Measurements from ENCODE around the gene FBXO47. TPM values are rescaled to one million over a fixed set of nuclear protein-coding genes. Genes with fewer than 3 reads are reported as not detected.
A peak's percentile ranks its signal among the peaks of the same experiment; 100 is the strongest.

Gene FBXO47
- total and polyA plus RNA-seq, 9 of the 15 experiments (the other 6 are each of a cell fraction or from before 2014, with no cell fraction given): not detected

DNA sequence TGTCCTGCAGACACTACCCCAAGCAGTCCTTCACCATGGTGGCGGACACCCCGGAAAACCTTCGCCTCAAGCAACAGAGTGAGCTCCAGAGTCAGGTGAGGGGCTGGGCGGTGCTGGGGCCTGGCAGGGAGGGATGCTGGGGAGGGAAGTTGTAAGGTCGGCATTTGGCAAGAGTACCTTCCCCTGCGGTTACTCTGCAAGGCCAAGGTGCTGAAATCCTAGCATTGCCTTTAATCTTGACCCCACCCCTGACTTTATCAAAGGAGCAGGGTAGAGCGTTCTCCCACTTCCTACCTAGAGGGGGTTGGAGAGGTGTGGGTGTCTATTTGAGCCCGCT is 76.8 kb downstream of the FBXO47 start (continued):
- TF ChIP-seq, protein P1, sequence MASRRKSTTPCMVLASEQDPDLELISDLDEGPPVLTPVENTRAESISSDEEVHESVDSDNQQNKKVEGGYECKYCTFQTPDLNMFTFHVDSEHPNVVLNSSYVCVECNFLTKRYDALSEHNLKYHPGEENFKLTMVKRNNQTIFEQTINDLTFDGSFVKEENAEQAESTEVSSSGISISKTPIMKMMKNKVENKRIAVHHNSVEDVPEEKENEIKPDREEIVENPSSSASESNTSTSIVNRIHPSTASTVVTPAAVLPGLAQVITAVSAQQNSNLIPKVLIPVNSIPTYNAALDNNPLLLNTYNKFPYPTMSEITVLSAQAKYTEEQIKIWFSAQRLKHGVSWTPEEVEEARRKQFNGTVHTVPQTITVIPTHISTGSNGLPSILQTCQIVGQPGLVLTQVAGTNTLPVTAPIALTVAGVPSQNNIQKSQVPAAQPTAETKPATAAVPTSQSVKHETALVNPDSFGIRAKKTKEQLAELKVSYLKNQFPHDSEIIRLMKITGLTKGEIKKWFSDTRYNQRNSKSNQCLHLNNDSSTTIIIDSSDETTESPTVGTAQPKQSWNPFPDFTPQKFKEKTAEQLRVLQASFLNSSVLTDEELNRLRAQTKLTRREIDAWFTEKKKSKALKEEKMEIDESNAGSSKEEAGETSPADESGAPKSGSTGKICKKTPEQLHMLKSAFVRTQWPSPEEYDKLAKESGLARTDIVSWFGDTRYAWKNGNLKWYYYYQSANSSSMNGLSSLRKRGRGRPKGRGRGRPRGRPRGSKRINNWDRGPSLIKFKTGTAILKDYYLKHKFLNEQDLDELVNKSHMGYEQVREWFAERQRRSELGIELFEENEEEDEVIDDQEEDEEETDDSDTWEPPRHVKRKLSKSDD (conservative IDR thresholded peaks at IDR 0.05; ENCODE audit: low read length): no peak
- no peak for TF ChIP-seq CBX5 (IDR thresholded peaks at IDR 0.05; ENCODE audit: borderline replicate concordance, low read depth)
- no peak for TF ChIP-seq SIN3A (IDR thresholded peaks at IDR 0.05; ENCODE audit: borderline replicate concordance in 2 of 2, control insufficient read depth in 1 of 2, low read depth in 2 of 2, low read length in 2 of 2)
- no peak for TF ChIP-seq ZNF121 (CRISPR knock-in tag; conservative IDR thresholded peaks at IDR 0.05)
- no peak for TF ChIP-seq BHLHE40 (IDR thresholded peaks at IDR 0.05; ENCODE audit: low read length)

DNA sequence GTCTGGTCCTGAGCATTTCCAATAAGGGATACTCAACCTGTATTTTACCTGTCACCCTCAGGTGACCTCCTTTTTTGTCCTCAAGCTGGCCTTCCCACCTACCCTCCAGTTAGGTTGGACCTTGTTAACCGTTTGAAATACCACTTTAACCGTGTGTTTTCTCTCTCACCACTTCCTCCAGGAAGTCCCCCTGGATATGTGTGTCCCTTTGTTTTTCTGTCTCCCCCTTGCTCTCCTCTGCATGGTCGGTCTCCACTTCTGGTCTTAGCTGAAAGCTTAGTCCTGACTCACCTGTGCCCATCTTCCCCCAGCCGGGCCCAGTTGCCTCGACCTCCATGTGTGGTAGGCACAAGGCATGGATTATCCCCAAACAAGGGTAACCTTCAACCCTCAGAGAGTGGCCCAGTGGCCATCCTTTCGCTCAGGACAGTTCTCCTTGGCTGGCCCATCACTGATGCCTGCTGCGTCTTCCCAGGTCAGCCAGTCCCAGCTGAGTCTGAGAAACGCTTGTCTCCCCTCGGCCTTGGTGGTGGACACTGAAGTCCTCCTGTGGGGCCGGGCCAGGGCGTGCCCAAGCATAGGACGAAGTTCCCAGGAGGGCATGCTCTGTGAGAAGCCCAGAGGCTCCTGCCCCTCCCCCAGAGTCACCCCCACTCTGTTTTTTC is 77.3 kb downstream of the FBXO47 start:
- CTCF ChIA-PET (ENCODE audit: low intra/inter-chr PET ratio): no interaction called here
- Histone ChIP-seq H3K36me3 (ENCODE audit: control insufficient read depth, insufficient read depth, low read length) (peaks cover 89% of the 10 kb centered on the region; the same call in 2 of the 3 replicates), H3K27ac (ENCODE audit: extremely low read depth, low read depth, low read length) (no peak overlapping the region), H2AFZ (ENCODE audit: low read depth, low read length) (no peak overlapping the region), H4K20me1 (replicated peaks; ENCODE audit: control insufficient read depth, insufficient read depth, low read length) (peaks cover 34% of the 10 kb centered on the region), H3K4me2 (ENCODE audit: insufficient read depth, low read length) (no peak overlapping the region), H3K4me3 (no peak overlapping the region), H3K9me3 (replicated peaks; ENCODE audit: control insufficient read depth, insufficient read depth, low read depth, low read length) (no peaks in the 10 kb centered on the region), H3K79me2 (ENCODE audit: control insufficient read depth, insufficient read depth, low read length) (peaks cover 17% of the 10 kb centered on the region; the same call in 2 of the 3 replicates), H3K27me3 (ENCODE audit: control insufficient read depth in 2 of 2, insufficient read depth in 2 of 2, low read length in 2 of 2) (no peaks in the 10 kb centered on the region), H3K9me1 (ENCODE audit: control insufficient read depth, insufficient read depth, low read length) (peaks cover 6% of the 10 kb centered on the region), H3K4me1 (replicated peaks in 1 of 2; ENCODE audit: control insufficient read depth in 2 of 2, insufficient read depth in 2 of 2, low read length in 2 of 2) (peaks cover 20 to 30% of the 10 kb centered on the region in 2 experiments; a peak in 4 of 5 replicates), H3K9ac (ENCODE audit: insufficient read depth in 1 of 2, low read depth in 2 of 2, low read length in 2 of 2) (peak overlapping the region in 1 of 2 experiments; percentile 77; a peak in 2 of 4 replicates)
- 86% methylated on average over 12 of the region's 12 CpGs for WGBS (ENCODE audit: insufficient coverage, low coverage, missing lambda C conversion rate)
- POLR2A ChIA-PET: no interaction called here
- TF ChIP-seq ZFP36 (IDR thresholded peaks at IDR 0.05; ENCODE audit: low read depth, low read length, partially characterized antibody) (peak; percentile 85), RBFOX2 (IDR thresholded peaks at IDR 0.05; ENCODE audit: low read depth, low read length) (0 out of 2 replicates have a peak, but pooled peaks have one; percentile 6)
- TF ChIP-seq, protein P2, sequence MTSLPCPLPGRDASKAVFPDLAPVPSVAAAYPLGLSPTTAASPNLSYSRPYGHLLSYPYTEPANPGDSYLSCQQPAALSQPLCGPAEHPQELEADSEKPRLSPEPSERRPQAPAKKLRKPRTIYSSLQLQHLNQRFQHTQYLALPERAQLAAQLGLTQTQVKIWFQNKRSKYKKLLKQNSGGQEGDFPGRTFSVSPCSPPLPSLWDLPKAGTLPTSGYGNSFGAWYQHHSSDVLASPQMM (CRISPR knock-in tag; IDR thresholded peaks at IDR 0.05): no peak
- intact Hi-C loops (cut with micrococcal nuclease) (no loop called here), in situ Hi-C loops (cut with MboI) (no loop called here)
- FAIRE-seq: no peak
- ATAC-seq: no peak
- no TSS peak for BruUV-seq (replicated peaks)
- no peak for DNase-seq (ENCODE audit: extremely low read depth in 1 of 4, low spot score in 3 of 4)

Data from K562 (cell line).